Dendritic cell treated with granulocyte-macrophage colony-stimulating factor and Interleukin-4, amounts not matched to agents 40 ng/mL and 50 ng/mL, for 4 days (primary cell): ENCODE results near the gene RABGGTB.
"Not testable (repeated sequence)": the region's sequence is repeated elsewhere in the genome, so short reads cannot be mapped to it uniquely, and the experiment has no call there.

ENCODE experiments used
- H3K27ac Mint-ChIP-seq: one replicate; pipeline ENCODE4 v1.8.0; 2022; ENCODE audit warnings: mild to moderate bottlenecking, mixed read lengths
- H3K27me3 Mint-ChIP-seq: one replicate; pipeline ENCODE4 v1.8.0; 2022; ENCODE audit warnings: mild to moderate bottlenecking, mixed read lengths
- H3K36me3 Mint-ChIP-seq: one replicate; pipeline ENCODE4 v1.8.0; 2022; ENCODE audit warnings: low read depth, mixed read lengths
- H3K4me1 Mint-ChIP-seq: one replicate; pipeline ENCODE4 v1.8.0; 2022; ENCODE audit warnings: low read depth, mixed read lengths
- H3K4me3 Mint-ChIP-seq: one replicate; pipeline ENCODE4 v1.8.0; 2022; ENCODE audit warnings: mild to moderate bottlenecking, moderate library complexity, mixed read lengths
- H3K9me3 Mint-ChIP-seq: one replicate; pipeline ENCODE4 v1.8.0; 2022; ENCODE audit warnings: mixed read lengths
- intact Hi-C: fragments of 100-400 bp; cut with micrococcal nuclease; formaldehyde crosslinking; loops from one replicate; pipeline ENCODE4 v1.15.0; 2022

The RABGGTB gene

DNA sequence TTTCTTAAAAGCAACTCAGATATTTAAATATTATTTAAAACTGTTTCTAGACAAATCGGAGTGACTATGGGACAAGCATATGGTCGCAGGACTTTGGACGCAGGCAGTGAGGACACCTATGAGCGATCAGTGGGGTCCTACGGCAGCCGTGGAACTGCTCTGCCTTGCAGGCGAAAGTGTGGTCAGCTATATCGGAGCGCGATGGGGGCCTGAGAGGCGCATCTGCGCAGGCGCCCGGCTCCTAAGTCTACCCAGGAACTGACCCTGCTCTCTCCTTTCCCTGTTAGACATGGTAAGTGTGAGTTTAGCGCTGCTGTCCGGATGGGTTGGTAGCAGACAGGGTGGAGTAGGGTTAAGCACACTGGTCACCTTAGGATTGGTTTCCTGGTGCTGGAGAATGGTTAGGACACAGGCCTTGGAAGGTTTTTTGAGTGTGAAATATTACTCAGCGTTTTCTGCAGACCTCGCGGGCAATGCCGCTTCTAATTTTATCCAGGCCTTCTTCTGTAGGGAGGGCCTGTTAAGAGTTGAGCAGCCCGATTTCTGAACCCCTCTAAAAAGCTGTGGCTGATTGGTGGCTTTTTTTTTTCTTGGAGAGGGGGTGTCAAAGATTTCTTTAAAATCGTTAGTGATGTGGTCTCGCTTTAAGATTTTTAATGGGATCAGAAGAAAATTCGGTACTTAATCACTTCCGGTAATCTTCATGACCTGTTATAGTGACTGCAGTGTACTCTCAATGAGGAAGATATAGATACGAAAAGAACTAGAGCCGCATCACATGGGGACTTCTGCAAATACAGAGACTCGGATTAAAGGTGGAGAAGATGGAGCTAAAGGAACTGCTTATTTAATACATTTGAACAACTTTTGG, at the start of gene RABGGTB:
Gene RABGGTB (plus strand): TSS at position 274 of the 871 bp plus-strand sequence. CDS start 16 bp downstream, at position 290.
- Mint-ChIP-seq H3K4me1 (peaks cover 54% of the 10 kb centered on the region), H3K36me3 (peaks cover 54% of the 10 kb centered on the region), H3K4me3 (peak within 1 kb of the TSS; percentile 93), H3K27ac (peak within 1 kb of the TSS; percentile 97), H3K27me3 (no peaks in the 10 kb centered on the region), H3K9me3 (no peaks in the 10 kb centered on the region)
- intact Hi-C loops: loop anchor here (1.0 to 5.0 kb wide), 4 partner anchors 62 to 1589 kb away; partner anchors contain the start of genes ACADM, CRYZ, FPGT and LRRIQ3

DNA sequence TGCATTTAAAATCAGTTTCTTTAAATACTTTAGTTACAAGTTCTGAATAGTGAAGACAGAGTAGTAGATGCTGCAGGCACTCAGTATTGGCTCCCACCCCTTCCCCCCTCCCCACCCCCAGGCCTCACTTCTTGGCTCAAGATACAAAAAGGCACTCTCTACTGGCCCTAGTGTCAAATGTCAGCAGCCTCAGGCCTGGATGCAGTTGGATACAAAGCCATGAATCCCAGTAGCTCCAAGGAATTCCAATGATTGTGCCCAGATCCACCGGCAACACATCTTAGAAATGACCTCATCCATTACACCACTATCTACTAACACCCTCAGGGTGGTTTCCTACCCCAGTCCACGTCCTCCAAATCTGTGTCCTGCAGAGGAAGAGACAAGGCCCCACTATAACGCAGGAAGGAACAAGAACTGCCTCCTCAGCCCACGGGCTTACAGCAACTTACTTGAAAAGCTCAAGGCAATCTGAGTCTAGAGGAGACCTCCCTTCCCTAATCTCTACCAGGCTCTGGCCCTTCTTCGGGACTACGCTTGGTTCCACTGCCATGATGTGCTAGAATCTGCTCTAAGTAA, 43.9 kb upstream of the RABGGTB start:
- H3K36me3 Mint-ChIP-seq: peaks cover 59% of the 10 kb centered on the region
- peaks cover 23% of the 10 kb centered on the region for H3K4me1 Mint-ChIP-seq
- no peaks in the 10 kb centered on the region for H3K9me3 Mint-ChIP-seq
- H3K27me3 Mint-ChIP-seq: no peaks in the 10 kb centered on the region
- intact Hi-C loops: no loop called here
- no peak overlapping the region for H3K4me3 Mint-ChIP-seq
- no peak overlapping the region for H3K27ac Mint-ChIP-seq

GRCh38 chr1:75745276-75745675, 40.8 kb upstream of the RABGGTB start:
- Mint-ChIP-seq H3K9me3 (no peaks in the 10 kb centered on the region), H3K4me1 (peaks cover 23% of the 10 kb centered on the region), H3K27ac (peak overlapping the region; percentile 38), H3K27me3 (no peaks in the 10 kb centered on the region), H3K36me3 (peaks cover 48% of the 10 kb centered on the region), H3K4me3 (no peak overlapping the region)
- intact Hi-C loops: no loop called here

GRCh38 chr1:75757210-75757609, 28.8 kb upstream of the RABGGTB start:
- H3K27me3 Mint-ChIP-seq, H3K4me3 Mint-ChIP-seq, intact Hi-C loops, H3K27ac Mint-ChIP-seq, H3K4me1 Mint-ChIP-seq: not testable (repeated sequence)
- Mint-ChIP-seq H3K36me3 (peaks cover 67% of the 10 kb centered on the region), H3K9me3 (peaks cover 35% of the 10 kb centered on the region)

DNA sequence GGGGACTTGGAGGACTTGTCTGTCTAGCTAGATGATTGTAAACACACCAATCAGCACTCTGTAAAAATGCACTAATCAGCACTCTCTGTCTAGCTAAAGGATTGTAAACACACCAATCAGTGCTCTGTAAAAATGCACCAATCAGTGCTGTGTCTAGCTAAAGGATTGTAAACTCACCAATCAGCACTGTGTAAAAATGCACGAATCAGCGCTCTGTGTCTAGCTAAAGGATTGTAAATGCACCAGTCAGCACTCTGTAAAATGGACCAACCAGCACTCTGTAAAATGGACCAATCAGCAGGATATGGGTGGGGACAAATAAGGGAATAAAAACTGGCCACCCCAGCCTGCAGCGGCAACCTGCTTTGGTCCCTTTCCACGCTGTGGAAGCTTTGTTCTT, 27.5 kb upstream of the RABGGTB start:
- H3K27ac Mint-ChIP-seq, intact Hi-C loops, H3K4me3 Mint-ChIP-seq, H3K4me1 Mint-ChIP-seq, H3K27me3 Mint-ChIP-seq: not testable (repeated sequence)
- peaks cover 35% of the 10 kb centered on the region for H3K9me3 Mint-ChIP-seq
- H3K36me3 Mint-ChIP-seq: peaks cover 54% of the 10 kb centered on the region

GRCh38 chr1:75764057-75764655, 21.9 kb upstream of the RABGGTB start:
- Mint-ChIP-seq H3K27me3 (no peaks in the 10 kb centered on the region), H3K27ac (no peak overlapping the region), H3K4me3 (no peak overlapping the region), H3K36me3 (peaks cover 7% of the 10 kb centered on the region), H3K9me3 (no peaks in the 10 kb centered on the region), H3K4me1 (no peaks in the 10 kb centered on the region)
- intact Hi-C loops: no loop called here

- H3K27ac Mint-ChIP-seq: no peak overlapping the region
- H3K27me3 Mint-ChIP-seq: no peaks in the 10 kb centered on the region
- H3K4me3 Mint-ChIP-seq: no peak overlapping the region
- peaks cover 7% of the 10 kb centered on the region for H3K36me3 Mint-ChIP-seq
- intact Hi-C loops: no loop called here
- no peaks in the 10 kb centered on the region for H3K4me1 Mint-ChIP-seq
- H3K9me3 Mint-ChIP-seq: no peaks in the 10 kb centered on the region
Observed at GRCh38 chr1:75765697-75766355, 20.2 kb upstream of the RABGGTB start.

DNA sequence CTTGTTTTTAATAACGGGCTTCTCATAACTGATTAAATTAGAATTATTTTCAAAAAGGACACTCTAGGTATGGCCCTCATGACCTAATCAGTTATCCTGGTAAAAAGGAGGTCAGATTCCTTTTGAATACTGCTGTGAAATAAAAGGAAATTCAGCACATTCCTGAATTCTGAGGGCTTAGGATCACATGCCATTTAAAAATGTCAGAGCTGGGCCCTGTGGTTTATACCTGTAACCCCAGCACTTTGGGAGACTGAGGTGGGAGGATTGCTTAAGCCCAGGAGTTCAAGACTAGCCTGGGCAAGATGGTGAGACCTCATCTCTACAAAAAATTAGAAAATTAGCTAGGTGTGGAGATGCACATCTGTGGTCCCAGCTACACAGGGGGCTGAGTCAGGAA, 18.0 kb upstream of the RABGGTB start:
- H3K27ac Mint-ChIP-seq: no peak overlapping the region
- intact Hi-C loops: no loop called here
- no peaks in the 10 kb centered on the region for H3K4me1 Mint-ChIP-seq
- no peaks in the 10 kb centered on the region for H3K27me3 Mint-ChIP-seq
- H3K4me3 Mint-ChIP-seq: no peak overlapping the region
- H3K9me3 Mint-ChIP-seq: no peaks in the 10 kb centered on the region
- no peaks in the 10 kb centered on the region for H3K36me3 Mint-ChIP-seq

DNA sequence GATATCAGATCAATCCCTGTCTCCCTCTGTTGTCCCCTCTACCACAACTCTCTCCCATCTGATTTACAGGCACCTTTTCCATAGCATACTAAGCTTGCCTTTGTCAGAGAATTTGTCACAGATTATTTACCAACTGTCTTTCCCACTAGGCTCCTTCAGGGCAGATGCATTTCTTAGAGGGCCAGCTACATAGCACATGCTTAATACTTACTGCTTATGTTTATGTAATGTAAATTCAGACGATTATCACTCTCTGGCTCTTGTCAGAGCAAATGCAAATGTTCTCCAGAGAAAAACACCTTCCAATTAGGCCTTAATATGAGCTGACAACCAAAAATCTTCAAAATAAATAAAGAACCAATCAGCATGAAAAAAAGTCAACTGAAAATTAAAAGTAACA, 15.3 kb upstream of the RABGGTB start:
- intact Hi-C loops: no loop called here
- Mint-ChIP-seq H3K27me3 (no peaks in the 10 kb centered on the region), H3K4me3 (no peak overlapping the region)

DNA sequence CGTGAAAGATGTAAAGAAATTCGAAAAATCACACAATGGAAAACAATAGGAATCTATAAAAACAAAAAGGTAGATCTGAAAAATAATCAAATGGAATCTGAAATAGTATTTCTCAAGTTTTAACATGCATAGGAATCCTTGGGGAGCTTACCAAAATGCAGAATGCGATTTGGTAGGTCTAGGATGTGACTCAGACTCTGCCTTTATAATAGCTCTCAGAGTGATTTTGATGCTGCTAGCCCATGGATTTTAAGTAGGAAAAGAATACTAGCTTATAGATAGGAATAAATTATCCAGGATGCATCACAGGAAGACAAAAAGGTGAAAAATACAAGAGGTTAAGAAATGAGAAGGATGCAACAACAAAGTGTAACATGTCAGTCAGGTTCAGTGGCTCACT, 14.1 kb upstream of the RABGGTB start:
- Mint-ChIP-seq H3K4me3 (no peak overlapping the region), H3K9me3 (peaks cover 8% of the 10 kb centered on the region), H3K27me3 (no peaks in the 10 kb centered on the region), H3K27ac (no peak overlapping the region), H3K36me3 (no peaks in the 10 kb centered on the region), H3K4me1 (no peaks in the 10 kb centered on the region)
- intact Hi-C loops: no loop called here

More for the DNA sequence above, 15.3 kb upstream of the RABGGTB start:
- no peak overlapping the region for H3K27ac Mint-ChIP-seq
- no peaks in the 10 kb centered on the region for H3K36me3 Mint-ChIP-seq
- H3K4me1 Mint-ChIP-seq: no peaks in the 10 kb centered on the region
- peaks cover 8% of the 10 kb centered on the region for H3K9me3 Mint-ChIP-seq

- H3K4me3 Mint-ChIP-seq, intact Hi-C loops, H3K36me3 Mint-ChIP-seq, H3K27ac Mint-ChIP-seq, H3K4me1 Mint-ChIP-seq, H3K9me3 Mint-ChIP-seq, H3K27me3 Mint-ChIP-seq: not testable (repeated sequence)
Observed at GRCh38 chr1:75777812-75778211, 8.2 kb upstream of the RABGGTB start.

DNA sequence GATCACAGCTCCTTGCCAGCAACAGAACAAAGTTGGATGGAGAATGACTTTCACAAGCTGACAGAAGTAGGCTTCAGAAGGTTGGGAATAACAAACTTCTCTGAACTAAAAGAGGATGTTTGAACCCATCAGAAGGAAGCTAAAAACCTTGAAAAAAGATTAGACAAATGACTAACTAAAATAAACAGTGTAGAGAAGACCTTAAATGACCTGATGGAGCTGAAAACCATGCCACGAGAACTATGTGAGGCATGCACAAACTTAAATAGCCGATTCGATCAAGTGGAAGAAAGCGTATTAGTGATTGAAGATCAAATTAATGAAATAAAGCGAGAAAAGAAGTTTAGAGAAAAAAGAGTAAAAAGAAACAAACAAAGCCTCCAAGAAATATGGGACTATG, 7.4 kb upstream of the RABGGTB start:
- H3K9me3 Mint-ChIP-seq, H3K4me3 Mint-ChIP-seq, H3K27ac Mint-ChIP-seq, H3K27me3 Mint-ChIP-seq, intact Hi-C loops, H3K4me1 Mint-ChIP-seq, H3K36me3 Mint-ChIP-seq: not testable (repeated sequence)

GRCh38 chr1:75780183-75780582, 5.9 kb upstream of the RABGGTB start:
- H3K27me3 Mint-ChIP-seq, H3K4me3 Mint-ChIP-seq, H3K9me3 Mint-ChIP-seq, intact Hi-C loops, H3K36me3 Mint-ChIP-seq, H3K27ac Mint-ChIP-seq: not testable (repeated sequence)
- peaks cover 13% of the 10 kb centered on the region for H3K4me1 Mint-ChIP-seq

- H3K27ac Mint-ChIP-seq, H3K27me3 Mint-ChIP-seq, H3K9me3 Mint-ChIP-seq, intact Hi-C loops, H3K4me3 Mint-ChIP-seq: not testable (repeated sequence)
- Mint-ChIP-seq H3K36me3 (peaks cover 31% of the 10 kb centered on the region), H3K4me1 (peaks cover 36% of the 10 kb centered on the region)
Observed at GRCh38 chr1:75783920-75784319, 2.1 kb upstream of the RABGGTB start.
